ENCODE results near the gene PCDHGA7.
"Not testable (repeated sequence)": the region's sequence is repeated elsewhere in the genome, so short reads cannot be mapped to it uniquely, and the experiment has no call there.

The PCDHGA7 gene

GRCh38 chr5:141398608-141399007 lies 16.1 kb downstream of the PCDHGA7 start:
- DNase-seq (ENCODE audit: low read depth) = no peak

- DNase-seq (ENCODE audit: low read depth) = no peak
These were observed 17.2 kb downstream of the PCDHGA7 start for GRCh38 chr5:141399555-141400258.

GRCh38 chr5:141402553-141403243 lies 20.2 kb downstream of the PCDHGA7 start, which contains the start of gene PCDHGA9:
Gene PCDHGA9, plus strand, starts transcription at chr5:141402778. Its CDS starts 175 bp downstream, at chr5:141402953.
- no peak for DNase-seq (ENCODE audit: low read depth)

GRCh38 chr5:141403387-141403786 lies 20.8 kb downstream of the PCDHGA7 start:
- DNase-seq (ENCODE audit: low read depth) = no peak

- DNase-seq (ENCODE audit: low read depth) = not testable (repeated sequence)
These were observed 25.4 kb downstream of the PCDHGA7 start, which contains the start of gene PCDHGB6 for GRCh38 chr5:141407790-141408505. Gene PCDHGB6, plus strand, starts transcription at chr5:141408021. Its CDS starts 182 bp downstream, at chr5:141408203.

- DNase-seq (ENCODE audit: low read depth) = no peak
These were observed 27.2 kb downstream of the PCDHGA7 start for GRCh38 chr5:141409598-141410306.

- no peak for DNase-seq (ENCODE audit: low read depth)
These were observed 29.0 kb downstream of the PCDHGA7 start for GRCh38 chr5:141411575-141411974.

GRCh38 chr5:141412854-141413539 lies 30.5 kb downstream of the PCDHGA7 start, which contains the start of gene PCDHGA10:
Gene PCDHGA10, plus strand, starts transcription at chr5:141412987. Its CDS starts 189 bp downstream, at chr5:141413176.
- DNase-seq (ENCODE audit: low read depth) = no peak

GRCh38 chr5:141413540-141414069 lies 31.1 kb downstream of the PCDHGA7 start:
- DNase-seq (ENCODE audit: low read depth) = no peak

- not testable (repeated sequence) for DNase-seq (ENCODE audit: low read depth)
These were observed 32.2 kb downstream of the PCDHGA7 start for GRCh38 chr5:141414548-141415274.

GRCh38 chr5:141415275-141415618 lies 32.7 kb downstream of the PCDHGA7 start:
- DNase-seq (ENCODE audit: low read depth) = not testable (repeated sequence)

- not testable (repeated sequence) for DNase-seq (ENCODE audit: low read depth)
These were observed 35.1 kb downstream of the PCDHGA7 start, which contains the start of gene PCDHGB7 for GRCh38 chr5:141417494-141418172. Gene PCDHGB7, plus strand, starts transcription at chr5:141417677. Its CDS starts 183 bp downstream, at chr5:141417860.

GRCh38 chr5:141419074-141419880 lies 36.7 kb downstream of the PCDHGA7 start:
- no peak for DNase-seq (ENCODE audit: low read depth)

- DNase-seq (ENCODE audit: low read depth) = no peak
These were observed 38.4 kb downstream of the PCDHGA7 start, which contains the start of gene PCDHGA11 for GRCh38 chr5:141420855-141421488. Gene PCDHGA11, plus strand, starts transcription at chr5:141421051. Its CDS starts 177 bp downstream, at chr5:141421228.

GRCh38 chr5:141421489-141421855 lies 38.9 kb downstream of the PCDHGA7 start:
- DNase-seq (ENCODE audit: low read depth) = no peak

GRCh38 chr5:141422742-141423291 lies 40.3 kb downstream of the PCDHGA7 start:
- no peak for DNase-seq (ENCODE audit: low read depth)

GRCh38 chr5:141427783-141428426 lies 45.4 kb downstream of the PCDHGA7 start:
- no peak for DNase-seq (ENCODE audit: low read depth)

All from HS-5 (cell line).